ENCODE measurements around the gene EDAR. TPM values are rescaled to one million over a fixed set of nuclear protein-coding genes. Genes with fewer than 3 reads are reported as not detected.

Gene EDAR
- total RNA-seq, 1 experiment from 2014 or later = 0.15 TPM

GRCh38 chr2:108942888-108943287, 46.1 kb downstream of the EDAR start:
- Histone ChIP-seq H2AFZ (ENCODE audit: low read depth, low read length, poor library complexity, severe bottlenecking) (no peak overlapping the region), H3K79me2 (ENCODE audit: insufficient read depth, low read length) (no peaks in the 10 kb centered on the region), H3K9me3 (ENCODE audit: control insufficient read depth in 1 of 2, insufficient read depth in 1 of 2, low read depth in 1 of 2, low read length in 2 of 2) (no peaks in the 10 kb centered on the region; a peak in 1 of 4 replicates), H3K27ac (ENCODE audit: low read depth, low read length) (no peak overlapping the region), H3K36me3 (ENCODE audit: control insufficient read depth in 1 of 2, insufficient read depth in 2 of 2, low read length in 2 of 2) (no peaks in the 10 kb centered on the region), H3K4me3 (replicated peaks in 1 of 2; ENCODE audit: low read depth in 1 of 2, low read length in 2 of 2) (no peak overlapping the region), H3K4me2 (ENCODE audit: low read length) (no peak overlapping the region), H3K9ac (ENCODE audit: low read length) (no peak overlapping the region), H3K4me1 (ENCODE audit: control insufficient read depth in 1 of 2, insufficient read depth in 2 of 2, low read length in 2 of 2) (peaks cover 0 to 4% of the 10 kb centered on the region in 2 experiments; a peak in 1 of 4 replicates), H3K9me2 (ENCODE audit: insufficient read depth) (no peaks in the 10 kb centered on the region), H3K27me3 (ENCODE audit: insufficient read depth, low read length) (no peaks in the 10 kb centered on the region), H4K20me1 (ENCODE audit: insufficient read depth) (no peaks in the 10 kb centered on the region)
- intact Hi-C loops (cut with micrococcal nuclease) = no loop called here
- ChIA-PET RAD21 (ENCODE audit: low non-redundant PET in 1 of 2, low total read pairs in 2 of 2, uncharacterized antibody in 2 of 2, unreplicated experiment in 2 of 2) (no interaction called here), POLR2A (no interaction called here), CTCF (no interaction called here)
- TF ChIP-seq POLR2A (IDR thresholded peaks at IDR 0.05; ENCODE audit: borderline replicate concordance, extremely low read depth, insufficient read depth, insufficient read length) = no peak
- no peak for ATAC-seq
- DNase-seq (ENCODE audit: low read depth, low spot score) = no peak
- BruUV-seq (replicated peaks) = no TSS peak

- DNase-seq (ENCODE audit: low read depth, low spot score) (no peak), ATAC-seq (no peak)
- ChIA-PET RAD21 (ENCODE audit: low non-redundant PET in 1 of 2, low total read pairs in 2 of 2, uncharacterized antibody in 2 of 2, unreplicated experiment in 2 of 2) (no interaction called here), POLR2A (no interaction called here), CTCF (no interaction called here)
- Histone ChIP-seq H2AFZ (ENCODE audit: low read depth, low read length, poor library complexity, severe bottlenecking) (no peak overlapping the region), H3K4me1 (ENCODE audit: control insufficient read depth in 1 of 2, insufficient read depth in 2 of 2, low read length in 2 of 2) (peaks cover 0 to 4% of the 10 kb centered on the region in 2 experiments; a peak in 1 of 4 replicates), H3K27me3 (ENCODE audit: insufficient read depth, low read length) (no peaks in the 10 kb centered on the region), H3K79me2 (ENCODE audit: insufficient read depth, low read length) (no peaks in the 10 kb centered on the region), H4K20me1 (ENCODE audit: insufficient read depth) (no peaks in the 10 kb centered on the region), H3K4me3 (replicated peaks in 1 of 2; ENCODE audit: low read depth in 1 of 2, low read length in 2 of 2) (no peak overlapping the region), H3K36me3 (ENCODE audit: control insufficient read depth in 1 of 2, insufficient read depth in 2 of 2, low read length in 2 of 2) (no peaks in the 10 kb centered on the region), H3K9ac (ENCODE audit: low read length) (no peak overlapping the region), H3K4me2 (ENCODE audit: low read length) (no peak overlapping the region), H3K9me3 (ENCODE audit: control insufficient read depth in 1 of 2, insufficient read depth in 1 of 2, low read depth in 1 of 2, low read length in 2 of 2) (no peaks in the 10 kb centered on the region; a peak in 1 of 4 replicates), H3K27ac (ENCODE audit: low read depth, low read length) (no peak overlapping the region), H3K9me2 (ENCODE audit: insufficient read depth) (no peaks in the 10 kb centered on the region)
- TF ChIP-seq RAD21 (IDR thresholded peaks at IDR 0.05; ENCODE audit: low read depth) (no peak), FOSL1 (IDR thresholded peaks at IDR 0.05; ENCODE audit: low read depth) (no peak), CBX3 (IDR thresholded peaks at IDR 0.05; ENCODE audit: low read depth) (no peak), EZH2 (IDR thresholded peaks at IDR 0.05) (no peak), JUND (IDR thresholded peaks at IDR 0.05) (no peak), EGR1 (IDR thresholded peaks at IDR 0.05; ENCODE audit: low read depth) (no peak), ATF3 (IDR thresholded peaks at IDR 0.05) (no peak), POLR2AphosphoS5 (IDR thresholded peaks at IDR 0.05; ENCODE audit: low read depth, low read length) (no peak), ELF1 (IDR thresholded peaks at IDR 0.05; ENCODE audit: borderline replicate concordance, low read depth) (no peak), SRF (IDR thresholded peaks at IDR 0.05; ENCODE audit: low read depth) (no peak)
- intact Hi-C loops (cut with micrococcal nuclease) = no loop called here
- BruUV-seq (replicated peaks) = no TSS peak
Measured at GRCh38 chr2:108942231-108942825, 46.7 kb downstream of the EDAR start.
